GM23338 (cell line): Measurements from ENCODE around the gene NBDY.

Source experiments
- CREB1 ChIP-seq: fragments of 250-450 bp; sonication (Bioruptor Pico); IDR thresholded peaks from 2 replicates; pipeline ENCODE4 v1.5.0; 2020; ENCODE audit warnings: low read depth, mild to moderate bottlenecking, moderate library complexity
- EZH2 ChIP-seq: fragments of 200-600 bp; sonication (generic); IDR thresholded peaks from one replicate; pipeline ENCODE4 v1.8.0; 2017; ENCODE audit warnings: antibody characterized with exemption, mild to moderate bottlenecking, low read depth; ENCODE audit not compliant: unreplicated experiment
- EZH2phosphoT487 ChIP-seq: fragments of 200-600 bp; sonication (generic); IDR thresholded peaks from one replicate; pipeline ENCODE4 v1.8.1; 2018; ENCODE audit warnings: antibody characterized with exemption; ENCODE audit not compliant: unreplicated experiment
- TF ChIP-seq, protein P1 (sequence below), 2 experiments: fragments of 200-600 bp in 1 of 2; sonication (generic) in 1 of 2; conservative IDR thresholded peaks; 2 replicates each; pipeline versions ENCODE4 v1.5.1 to v1.6.1; 2016 to 2017; ENCODE audit warnings: antibody characterized with exemption in 2 of 2, low read depth in 2 of 2, mild to moderate bottlenecking in 2 of 2, moderate library complexity in 1 of 2
- TF ChIP-seq, protein P2 (sequence below): IDR thresholded peaks from one replicate; pipeline ENCODE4 v1.6.1; 2018; ENCODE audit warnings: antibody characterized with exemption; ENCODE audit not compliant: unreplicated experiment

DNA sequence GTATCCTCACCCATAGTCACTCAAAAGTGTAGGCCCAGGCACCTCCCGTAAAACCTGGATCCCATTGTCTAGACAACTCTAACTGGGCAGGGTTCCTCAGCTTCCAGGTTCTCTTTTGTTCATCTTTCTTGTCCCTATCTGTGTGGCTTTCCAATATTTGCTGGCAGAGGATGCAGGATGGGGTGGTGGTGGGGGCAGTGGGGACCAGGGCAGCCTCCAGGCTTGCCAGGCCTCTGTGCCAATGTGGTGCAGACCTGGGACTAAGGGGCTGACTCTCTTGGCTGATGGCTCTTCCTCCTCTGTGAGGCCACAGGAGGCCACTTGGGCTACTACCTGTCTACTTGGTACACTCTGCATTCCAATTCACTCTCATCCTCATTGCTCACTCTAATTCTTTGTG lies 76.4 kb downstream of the NBDY start:
- no peak for TF ChIP-seq CREB1
- no peak for TF ChIP-seq EZH2
- TF ChIP-seq, protein P1, sequence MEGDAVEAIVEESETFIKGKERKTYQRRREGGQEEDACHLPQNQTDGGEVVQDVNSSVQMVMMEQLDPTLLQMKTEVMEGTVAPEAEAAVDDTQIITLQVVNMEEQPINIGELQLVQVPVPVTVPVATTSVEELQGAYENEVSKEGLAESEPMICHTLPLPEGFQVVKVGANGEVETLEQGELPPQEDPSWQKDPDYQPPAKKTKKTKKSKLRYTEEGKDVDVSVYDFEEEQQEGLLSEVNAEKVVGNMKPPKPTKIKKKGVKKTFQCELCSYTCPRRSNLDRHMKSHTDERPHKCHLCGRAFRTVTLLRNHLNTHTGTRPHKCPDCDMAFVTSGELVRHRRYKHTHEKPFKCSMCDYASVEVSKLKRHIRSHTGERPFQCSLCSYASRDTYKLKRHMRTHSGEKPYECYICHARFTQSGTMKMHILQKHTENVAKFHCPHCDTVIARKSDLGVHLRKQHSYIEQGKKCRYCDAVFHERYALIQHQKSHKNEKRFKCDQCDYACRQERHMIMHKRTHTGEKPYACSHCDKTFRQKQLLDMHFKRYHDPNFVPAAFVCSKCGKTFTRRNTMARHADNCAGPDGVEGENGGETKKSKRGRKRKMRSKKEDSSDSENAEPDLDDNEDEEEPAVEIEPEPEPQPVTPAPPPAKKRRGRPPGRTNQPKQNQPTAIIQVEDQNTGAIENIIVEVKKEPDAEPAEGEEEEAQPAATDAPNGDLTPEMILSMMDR (conservative IDR thresholded peaks at IDR 0.05; ENCODE audit: low read depth in 2 of 2): no peak
- no peak for TF ChIP-seq EZH2phosphoT487
- TF ChIP-seq, protein P2, sequence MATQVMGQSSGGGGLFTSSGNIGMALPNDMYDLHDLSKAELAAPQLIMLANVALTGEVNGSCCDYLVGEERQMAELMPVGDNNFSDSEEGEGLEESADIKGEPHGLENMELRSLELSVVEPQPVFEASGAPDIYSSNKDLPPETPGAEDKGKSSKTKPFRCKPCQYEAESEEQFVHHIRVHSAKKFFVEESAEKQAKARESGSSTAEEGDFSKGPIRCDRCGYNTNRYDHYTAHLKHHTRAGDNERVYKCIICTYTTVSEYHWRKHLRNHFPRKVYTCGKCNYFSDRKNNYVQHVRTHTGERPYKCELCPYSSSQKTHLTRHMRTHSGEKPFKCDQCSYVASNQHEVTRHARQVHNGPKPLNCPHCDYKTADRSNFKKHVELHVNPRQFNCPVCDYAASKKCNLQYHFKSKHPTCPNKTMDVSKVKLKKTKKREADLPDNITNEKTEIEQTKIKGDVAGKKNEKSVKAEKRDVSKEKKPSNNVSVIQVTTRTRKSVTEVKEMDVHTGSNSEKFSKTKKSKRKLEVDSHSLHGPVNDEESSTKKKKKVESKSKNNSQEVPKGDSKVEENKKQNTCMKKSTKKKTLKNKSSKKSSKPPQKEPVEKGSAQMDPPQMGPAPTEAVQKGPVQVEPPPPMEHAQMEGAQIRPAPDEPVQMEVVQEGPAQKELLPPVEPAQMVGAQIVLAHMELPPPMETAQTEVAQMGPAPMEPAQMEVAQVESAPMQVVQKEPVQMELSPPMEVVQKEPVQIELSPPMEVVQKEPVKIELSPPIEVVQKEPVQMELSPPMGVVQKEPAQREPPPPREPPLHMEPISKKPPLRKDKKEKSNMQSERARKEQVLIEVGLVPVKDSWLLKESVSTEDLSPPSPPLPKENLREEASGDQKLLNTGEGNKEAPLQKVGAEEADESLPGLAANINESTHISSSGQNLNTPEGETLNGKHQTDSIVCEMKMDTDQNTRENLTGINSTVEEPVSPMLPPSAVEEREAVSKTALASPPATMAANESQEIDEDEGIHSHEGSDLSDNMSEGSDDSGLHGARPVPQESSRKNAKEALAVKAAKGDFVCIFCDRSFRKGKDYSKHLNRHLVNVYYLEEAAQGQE: no peak
